SJCRH30 (cell line): ENCODE data around the gene CLASP1. TPM values are rescaled to one million over a fixed set of nuclear protein-coding genes. Genes with fewer than 3 reads are reported as not detected.
A peak's percentile ranks its signal among the peaks of the same experiment; 100 is the strongest.
"Not testable (repeated sequence)": the region's sequence is repeated elsewhere in the genome, so short reads cannot be mapped to it uniquely, and the experiment has no call there.

Source experiments
- DNase-seq, 2 experiments: peaks; one replicate each; pipeline ENCODE4 v3.0.0-alpha.2; 2015 to 2020
- H3K27ac ChIP-seq: fragments of 250-450 bp; sonication (Bioruptor Pico); 2 replicates; pipeline ENCODE4 v1.5.1; 2020; ENCODE audit warnings: mild to moderate bottlenecking, moderate library complexity
- H3K27me3 ChIP-seq: fragments of 250-450 bp; sonication (Bioruptor Pico); 2 replicates; pipeline ENCODE4 v1.5.1; 2020; ENCODE audit warnings: mild to moderate bottlenecking, moderate library complexity
- H3K36me3 ChIP-seq: fragments of 250-450 bp; sonication (Bioruptor Pico); 2 replicates; pipeline ENCODE4 v1.5.1; 2020; ENCODE audit warnings: mild to moderate bottlenecking, moderate library complexity
- H3K4me1 ChIP-seq: fragments of 250-450 bp; sonication (Bioruptor Pico); 2 replicates; pipeline ENCODE4 v1.5.1; 2020; ENCODE audit warnings: mild to moderate bottlenecking, moderate library complexity
- H3K4me3 ChIP-seq: fragments of 250-450 bp; sonication (Bioruptor Pico); 2 replicates; pipeline ENCODE4 v1.5.1; 2020; ENCODE audit warnings: mild to moderate bottlenecking, moderate library complexity
- H3K9me3 ChIP-seq: fragments of 250-450 bp; sonication (Bioruptor Pico); replicated peaks from 2 replicates; pipeline ENCODE4 v1.5.1; 2020; ENCODE audit warnings: mild to moderate bottlenecking, moderate library complexity
- total RNA-seq: library from RNA; depleted of rRNA; stranded (reverse); fragments of >200 nt; shearing (Covaris generic); gene quantifications from 2 replicates; pipeline ENCODE4 v1.2.3, GENCODE V29; 2014; rRNA removed

CLASP1 gene
- 53.0 and 53.8 TPM in 2 replicates for total RNA-seq

DNA sequence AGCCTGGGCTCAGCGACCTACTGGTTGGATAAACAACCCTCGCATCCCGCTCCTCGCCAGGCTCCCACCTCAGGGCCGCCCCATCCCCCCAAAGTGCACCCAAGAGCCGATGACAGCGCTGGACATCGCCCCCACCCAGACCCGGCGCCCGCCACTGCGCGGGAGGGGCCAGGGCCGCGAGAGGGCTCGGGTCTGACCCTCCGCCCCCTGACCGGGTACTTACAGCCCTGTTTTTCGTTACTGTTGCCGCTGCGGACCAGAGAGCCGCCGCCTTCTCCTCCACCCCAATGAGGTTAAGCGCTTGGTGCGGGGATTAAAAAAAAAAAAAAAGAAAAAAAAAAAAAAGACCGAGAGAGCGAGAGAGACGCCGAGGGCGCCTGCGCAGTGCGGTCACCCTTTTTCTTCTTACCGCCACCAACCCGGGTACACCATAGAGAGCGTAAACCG, at the start of gene CLASP1:
CLASP1 (minus strand) TSS at position 314 of the 447 bp plus-strand sequence. CDS start 43,567 bp downstream, outside the sequence.
- Histone ChIP-seq H3K9me3 (no peaks in the 10 kb centered on the region), H3K36me3 (no peaks in the 10 kb centered on the region), H3K27ac (peak within 1 kb of the TSS; percentile 83), H3K27me3 (no peaks in the 10 kb centered on the region), H3K4me1 (peaks cover 9% of the 10 kb centered on the region), H3K4me3 (peak within 1 kb of the TSS; percentile 66)
- DNase-seq: peak in 1 of 2 experiments; percentile 55

DNA sequence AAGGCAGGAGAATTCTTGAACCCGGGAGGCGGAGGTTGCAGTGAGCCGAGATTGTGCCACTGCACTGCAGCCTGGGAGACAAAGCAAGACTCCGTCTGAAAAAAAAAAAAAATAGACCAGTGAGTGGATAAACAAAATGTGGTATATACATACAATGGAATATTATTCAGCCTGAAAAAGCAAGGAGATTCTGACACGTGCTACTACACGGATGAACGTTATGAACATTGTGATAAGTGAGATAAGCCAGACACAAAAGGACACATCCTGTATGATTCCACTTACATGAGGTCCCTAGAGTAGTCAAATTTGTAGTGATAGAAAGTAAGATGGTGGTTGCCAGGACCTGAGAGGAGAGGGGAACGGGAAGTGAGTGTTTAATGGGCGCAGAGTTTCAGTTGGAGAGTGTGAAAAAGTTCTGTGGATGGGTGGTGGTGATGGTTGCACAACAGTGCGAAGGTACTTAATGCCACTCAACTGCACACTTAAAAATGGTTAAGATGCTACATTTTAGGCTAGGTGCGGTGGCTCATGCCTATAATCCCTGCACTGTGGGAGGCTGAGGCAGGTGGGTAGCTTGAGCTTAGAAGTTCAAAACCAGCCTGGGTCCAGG, 49.2 kb upstream of the CLASP1 start:
- DNase-seq: no peak
- Histone ChIP-seq H3K27me3 (no peaks in the 10 kb centered on the region), H3K4me1 (peaks cover 29% of the 10 kb centered on the region), H3K27ac (no peak overlapping the region), H3K36me3 (no peaks in the 10 kb centered on the region), H3K4me3 (no peak overlapping the region), H3K9me3 (no peaks in the 10 kb centered on the region)

DNA sequence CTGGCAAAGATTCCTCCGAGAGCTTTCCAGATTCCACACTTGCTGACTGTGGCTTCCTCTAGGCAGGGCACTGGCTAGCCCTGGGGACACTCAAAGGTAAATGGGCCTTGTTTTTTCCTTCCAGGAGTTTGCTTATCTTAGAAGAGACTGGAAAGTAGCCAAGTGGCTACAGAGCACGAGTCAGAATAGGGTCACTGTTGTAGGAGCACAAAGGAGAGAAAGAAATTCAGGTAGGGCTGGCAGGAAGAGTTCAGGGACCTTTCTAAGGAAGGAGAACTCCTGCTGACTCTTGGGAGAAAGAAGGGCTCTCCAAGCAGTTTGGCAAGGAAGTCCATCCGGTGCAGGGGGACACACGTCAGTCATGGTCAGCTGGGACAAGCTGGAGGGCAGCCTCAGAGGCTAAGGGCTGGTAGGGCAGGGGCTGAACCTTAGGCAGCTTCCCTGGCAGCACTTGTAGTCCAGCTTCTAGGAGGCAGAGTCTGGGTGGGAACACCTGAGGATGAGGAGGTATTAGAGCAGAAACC, 47.9 kb upstream of the CLASP1 start:
- H3K4me3 ChIP-seq: no peak overlapping the region
- H3K4me1 ChIP-seq: peaks cover 29% of the 10 kb centered on the region
- no peaks in the 10 kb centered on the region for H3K36me3 ChIP-seq
- no peaks in the 10 kb centered on the region for H3K9me3 ChIP-seq
- no peaks in the 10 kb centered on the region for H3K27me3 ChIP-seq
- no peak for DNase-seq
- H3K27ac ChIP-seq: no peak overlapping the region

- H3K4me3 ChIP-seq: no peak overlapping the region
- no peak overlapping the region for H3K27ac ChIP-seq
- no peaks in the 10 kb centered on the region for H3K9me3 ChIP-seq
- H3K4me1 ChIP-seq: peaks cover 29% of the 10 kb centered on the region
- H3K27me3 ChIP-seq: no peaks in the 10 kb centered on the region
- H3K36me3 ChIP-seq: no peaks in the 10 kb centered on the region
- DNase-seq: no peak
Measured at GRCh38 chr2:121696410-121696930, 47.2 kb upstream of the CLASP1 start.

GRCh38 chr2:121695171-121695451, 45.8 kb upstream of the CLASP1 start:
- H3K27ac ChIP-seq: no peak overlapping the region
- no peak overlapping the region for H3K4me3 ChIP-seq
- no peaks in the 10 kb centered on the region for H3K27me3 ChIP-seq
- H3K4me1 ChIP-seq: peaks cover 18% of the 10 kb centered on the region
- no peak for DNase-seq
- no peaks in the 10 kb centered on the region for H3K9me3 ChIP-seq
- no peaks in the 10 kb centered on the region for H3K36me3 ChIP-seq

- no peak for DNase-seq
- H3K36me3 ChIP-seq: no peaks in the 10 kb centered on the region
- no peak overlapping the region for H3K4me3 ChIP-seq
- H3K4me1 ChIP-seq: peaks cover 17% of the 10 kb centered on the region
- no peak overlapping the region for H3K27ac ChIP-seq
- no peaks in the 10 kb centered on the region for H3K27me3 ChIP-seq
- H3K9me3 ChIP-seq: no peaks in the 10 kb centered on the region
Measured at GRCh38 chr2:121694398-121695170, 45.3 kb upstream of the CLASP1 start.

DNA sequence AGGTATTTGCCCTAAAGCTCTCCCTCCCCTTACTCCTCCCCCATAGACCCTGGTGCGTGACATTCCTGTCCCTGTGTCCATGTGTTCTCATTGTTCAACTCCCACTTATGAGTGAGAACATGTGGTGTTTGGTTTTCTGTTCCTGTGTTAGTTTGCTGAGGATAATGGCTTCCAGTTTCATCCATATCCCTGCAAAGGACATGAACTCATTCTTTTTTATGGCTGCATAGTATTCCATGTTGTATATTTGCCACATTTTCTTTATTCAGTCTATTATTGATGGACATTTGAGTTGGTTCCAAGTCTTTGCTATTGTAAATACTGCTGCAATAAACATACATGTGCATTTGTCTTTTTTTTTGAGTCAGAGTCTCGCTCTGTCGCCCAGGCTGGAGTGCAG, 41.3 kb upstream of the CLASP1 start:
- H3K36me3 ChIP-seq, H3K9me3 ChIP-seq, H3K27me3 ChIP-seq, H3K4me3 ChIP-seq, DNase-seq, H3K27ac ChIP-seq: not testable (repeated sequence)
- H3K4me1 ChIP-seq: peaks cover 18% of the 10 kb centered on the region

DNA sequence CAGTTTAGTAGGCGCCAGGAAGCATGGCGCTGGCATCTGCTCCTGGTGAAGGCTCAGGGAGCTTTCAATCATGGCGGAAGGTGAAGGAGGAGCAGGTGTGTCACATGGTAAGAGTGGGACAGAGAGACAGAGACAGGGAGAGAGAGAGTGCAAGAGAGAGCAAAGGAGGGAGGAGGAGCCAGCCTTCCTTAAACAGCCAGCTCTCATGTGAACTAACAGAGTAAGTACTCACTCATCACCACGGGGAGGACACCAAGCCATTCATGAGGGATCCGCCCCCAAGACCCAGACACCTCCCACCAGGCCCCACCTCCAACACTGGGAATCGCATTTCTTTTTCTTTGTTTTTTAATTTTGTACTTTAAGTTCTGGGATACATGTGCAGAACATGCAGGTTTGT, 40.8 kb upstream of the CLASP1 start:
- H3K9me3 ChIP-seq: no peaks in the 10 kb centered on the region
- H3K4me1 ChIP-seq: peaks cover 18% of the 10 kb centered on the region
- H3K27me3 ChIP-seq: no peaks in the 10 kb centered on the region
- H3K27ac ChIP-seq: no peak overlapping the region
- no peak overlapping the region for H3K4me3 ChIP-seq
- DNase-seq: no peak
- H3K36me3 ChIP-seq: no peaks in the 10 kb centered on the region

DNA sequence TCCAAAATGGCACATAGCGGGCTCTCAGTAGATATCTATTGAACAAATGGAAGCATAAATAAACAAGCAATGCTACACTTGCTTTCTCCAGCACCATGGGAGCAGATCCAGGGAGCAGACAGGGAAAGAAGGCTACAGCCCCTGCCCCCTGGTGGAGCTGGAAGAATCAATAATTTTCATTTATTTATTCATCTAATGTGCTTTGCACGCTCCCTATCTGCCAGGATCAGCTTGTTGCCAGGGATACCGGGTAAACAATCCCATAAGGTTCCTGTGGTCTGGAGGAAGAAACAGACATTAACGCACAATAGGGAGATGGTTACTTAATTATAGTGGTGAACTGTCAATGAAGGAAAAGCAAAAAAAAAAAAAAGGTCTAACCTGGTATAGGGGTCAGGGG, 40.1 kb upstream of the CLASP1 start:
- no peaks in the 10 kb centered on the region for H3K36me3 ChIP-seq
- no peak overlapping the region for H3K4me3 ChIP-seq
- no peaks in the 10 kb centered on the region for H3K9me3 ChIP-seq
- peaks cover 12% of the 10 kb centered on the region for H3K4me1 ChIP-seq
- H3K27ac ChIP-seq: peak overlapping the region; percentile 10; the same call in 1 of the 2 replicates
- DNase-seq: peak; percentile 63 to 67
- H3K27me3 ChIP-seq: no peaks in the 10 kb centered on the region

GRCh38 chr2:121688820-121689219, 39.6 kb upstream of the CLASP1 start:
- DNase-seq: peak; percentile 68 to 79
- no peaks in the 10 kb centered on the region for H3K36me3 ChIP-seq
- peaks cover under 1% of the 10 kb centered on the region; the same call in 1 of the 2 replicates for H3K9me3 ChIP-seq
- H3K27ac ChIP-seq: peak overlapping the region; percentile 10; the same call in 1 of the 2 replicates
- H3K27me3 ChIP-seq: no peaks in the 10 kb centered on the region
- peaks cover 10% of the 10 kb centered on the region for H3K4me1 ChIP-seq
- no peak overlapping the region for H3K4me3 ChIP-seq

GRCh38 chr2:121686902-121687301, 37.6 kb upstream of the CLASP1 start:
- H3K4me3 ChIP-seq: no peak overlapping the region
- H3K4me1 ChIP-seq: peaks cover 10% of the 10 kb centered on the region
- H3K9me3 ChIP-seq: peaks cover 12% of the 10 kb centered on the region
- DNase-seq: no peak
- H3K27me3 ChIP-seq: no peaks in the 10 kb centered on the region
- no peak overlapping the region for H3K27ac ChIP-seq
- no peaks in the 10 kb centered on the region for H3K36me3 ChIP-seq

- H3K4me3 ChIP-seq: no peak overlapping the region
- no peaks in the 10 kb centered on the region for H3K36me3 ChIP-seq
- peaks cover 10% of the 10 kb centered on the region for H3K4me1 ChIP-seq
- H3K27ac ChIP-seq: no peak overlapping the region
- H3K27me3 ChIP-seq: no peaks in the 10 kb centered on the region
- DNase-seq: no peak
- peaks cover 12% of the 10 kb centered on the region for H3K9me3 ChIP-seq
Measured at GRCh38 chr2:121686218-121686617, 37.0 kb upstream of the CLASP1 start.

- Histone ChIP-seq H3K4me3 (no peak overlapping the region), H3K36me3 (no peaks in the 10 kb centered on the region)
Measured at GRCh38 chr2:121682396-121683298, 33.4 kb upstream of the CLASP1 start.

DNA sequence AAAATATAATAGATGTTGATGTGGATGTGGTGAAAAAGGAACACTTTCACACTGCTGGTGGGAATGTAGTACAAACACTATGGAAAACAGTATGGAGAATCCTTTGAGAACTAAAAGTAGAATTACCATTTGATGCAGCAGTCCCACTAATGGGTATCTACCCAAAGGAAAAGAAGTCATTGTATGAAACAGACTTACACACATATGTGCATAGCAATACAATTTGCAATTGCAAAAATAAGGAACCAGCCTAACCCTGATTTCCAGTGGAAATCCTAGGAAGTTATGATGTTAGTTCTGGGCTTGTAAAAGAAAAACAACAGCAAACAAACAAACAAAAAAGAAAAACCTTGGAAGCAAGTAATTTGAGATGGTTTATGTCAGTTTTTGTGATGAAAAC, 28.6 kb upstream of the CLASP1 start:
- no peaks in the 10 kb centered on the region for H3K27me3 ChIP-seq
- no peak overlapping the region for H3K27ac ChIP-seq
- no peak overlapping the region for H3K4me3 ChIP-seq
- peaks cover 7% of the 10 kb centered on the region for H3K9me3 ChIP-seq
- no peaks in the 10 kb centered on the region for H3K36me3 ChIP-seq
- no peak for DNase-seq
- no peaks in the 10 kb centered on the region for H3K4me1 ChIP-seq

More at GRCh38 chr2:121682396-121683298, 33.4 kb upstream of the CLASP1 start:
- no peak for DNase-seq
- H3K27ac ChIP-seq: no peak overlapping the region
- peaks cover 12% of the 10 kb centered on the region for H3K9me3 ChIP-seq
- no peaks in the 10 kb centered on the region for H3K4me1 ChIP-seq
- no peaks in the 10 kb centered on the region for H3K27me3 ChIP-seq
